ENCODE measurements around the gene GDPD5.

The GDPD5 gene

DNA sequence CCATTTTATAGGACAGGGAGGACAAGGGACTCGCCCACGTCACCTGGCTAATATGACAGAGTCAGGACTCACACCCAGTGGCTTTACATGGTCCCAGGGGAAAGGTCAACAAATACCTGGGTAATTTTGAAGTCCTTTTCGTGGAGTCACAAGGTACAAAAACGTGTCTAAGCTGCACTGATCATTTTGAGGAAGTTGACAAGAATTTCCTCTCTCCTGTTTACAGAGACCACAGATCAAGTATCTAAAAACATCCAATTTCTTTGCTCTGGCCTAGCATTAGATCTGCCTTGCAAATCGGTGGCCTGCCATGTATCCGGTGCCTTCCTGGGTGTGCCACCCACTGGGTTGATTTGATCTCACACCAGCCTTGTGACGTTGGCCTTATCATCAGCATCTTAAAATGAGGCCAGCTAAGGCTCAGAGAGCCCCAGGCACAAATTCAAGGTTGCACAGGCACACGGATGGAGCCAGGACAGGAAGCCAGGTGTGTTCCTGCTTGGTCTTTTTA lies 17.6 kb downstream of the GDPD5 start:
- DNase-seq (no peak), ATAC-seq (ENCODE audit: insufficient read depth, low read depth) (no peak)
- H3K4me2 ChIP-seq (ENCODE audit: insufficient read depth, low read length), result no peak overlapping the region
- no peak overlapping the region for H3K27ac ChIP-seq (ENCODE audit: low read length)
- H4K20me1 ChIP-seq (ENCODE audit: insufficient read depth, low read length), result peaks cover 9% of the 10 kb centered on the region; the same call in 1 of the 2 replicates
- no peak overlapping the region for H3K9ac ChIP-seq (ENCODE audit: low read depth, low read length)
- H3K79me2 ChIP-seq (ENCODE audit: insufficient read depth, low read length), result no peaks in the 10 kb centered on the region
- no peaks in the 10 kb centered on the region for H3K27me3 ChIP-seq (ENCODE audit: insufficient read depth, low read length, poor library complexity)
- H3K36me3 ChIP-seq (ENCODE audit: insufficient read depth, low read length), result no peaks in the 10 kb centered on the region
- H3K4me1 ChIP-seq (ENCODE audit: insufficient read depth, low read length), result no peaks in the 10 kb centered on the region
- TF ChIP-seq CTCF (IDR thresholded peaks at IDR 0.05; ENCODE audit: borderline replicate concordance, extremely low read depth, low read length, poor library complexity, severe bottlenecking), result no peak
- TF ChIP-seq EZH2 (IDR thresholded peaks at IDR 0.05; ENCODE audit: borderline replicate concordance, low read depth, low read length, severe bottlenecking), result no peak
- no peaks in the 10 kb centered on the region for H3K9me3 ChIP-seq (ENCODE audit: insufficient read depth, low read length, severe bottlenecking)
- H3K4me3 ChIP-seq (ENCODE audit: low read depth in 1 of 2, low read length in 2 of 2), result no peak overlapping the region
- no peak overlapping the region for H2AFZ ChIP-seq (ENCODE audit: low read depth, low read length)

DNA sequence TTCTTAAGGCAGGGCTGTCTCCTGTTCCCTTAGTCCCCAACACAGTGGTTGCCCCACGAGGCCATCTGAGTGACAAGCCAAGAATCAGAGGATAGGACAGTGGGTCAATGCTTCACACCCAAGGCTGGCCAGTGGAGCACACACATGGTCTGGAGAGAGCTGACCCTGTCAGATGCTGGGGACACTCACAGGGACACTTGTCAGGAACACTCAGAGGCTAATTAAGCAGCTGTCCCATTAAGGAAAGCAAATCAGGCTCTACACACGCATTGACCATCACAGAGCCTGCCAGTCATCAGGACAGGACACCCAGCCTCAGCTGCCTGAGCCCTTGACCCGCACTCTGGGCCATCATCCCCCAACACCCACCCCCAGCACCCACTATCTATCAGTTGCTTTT lies 18.2 kb downstream of the GDPD5 start:
- no peak overlapping the region for H3K27ac ChIP-seq (ENCODE audit: low read length)
- H3K27me3 ChIP-seq (ENCODE audit: insufficient read depth, low read length, poor library complexity), result no peaks in the 10 kb centered on the region
- H3K36me3 ChIP-seq (ENCODE audit: insufficient read depth, low read length), result no peaks in the 10 kb centered on the region
- no peaks in the 10 kb centered on the region for H3K79me2 ChIP-seq (ENCODE audit: insufficient read depth, low read length)
- H3K9ac ChIP-seq (ENCODE audit: low read depth, low read length), result no peak overlapping the region
- ATAC-seq (ENCODE audit: insufficient read depth, low read depth), result no peak
- H3K9me3 ChIP-seq (ENCODE audit: insufficient read depth, low read length, severe bottlenecking), result no peaks in the 10 kb centered on the region
- peaks cover 9% of the 10 kb centered on the region; the same call in 1 of the 2 replicates for H4K20me1 ChIP-seq (ENCODE audit: insufficient read depth, low read length)
- DNase-seq, result no peak
- H2AFZ ChIP-seq (ENCODE audit: low read depth, low read length), result no peak overlapping the region
- TF ChIP-seq CTCF (IDR thresholded peaks at IDR 0.05; ENCODE audit: borderline replicate concordance, extremely low read depth, low read length, poor library complexity, severe bottlenecking), result no peak
- no peaks in the 10 kb centered on the region for H3K4me1 ChIP-seq (ENCODE audit: insufficient read depth, low read length)
- no peak overlapping the region for H3K4me2 ChIP-seq (ENCODE audit: insufficient read depth, low read length)
- H3K4me3 ChIP-seq (ENCODE audit: low read depth in 1 of 2, low read length in 2 of 2), result no peak overlapping the region

DNA sequence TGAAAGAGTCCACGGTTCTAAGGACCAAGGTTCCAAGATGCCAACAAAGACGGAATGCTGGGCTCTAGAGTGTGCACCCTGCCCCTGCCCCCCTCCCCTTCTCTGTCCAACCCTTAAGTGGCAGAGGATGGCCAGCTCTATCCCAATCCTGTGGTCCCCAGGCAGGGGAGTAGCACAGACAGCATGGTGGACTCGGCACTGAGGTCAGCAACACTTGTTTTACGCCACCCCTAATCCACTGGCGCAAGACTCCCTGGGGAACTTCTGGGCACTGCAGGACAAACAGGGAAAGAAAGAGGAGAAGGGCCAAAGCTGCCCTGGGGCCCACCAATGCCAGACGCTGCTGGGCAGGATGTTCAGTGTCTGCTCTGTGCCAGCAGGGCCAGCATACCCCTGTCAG lies 18.9 kb downstream of the GDPD5 start:
- H3K4me1 ChIP-seq (ENCODE audit: insufficient read depth, low read length), result no peaks in the 10 kb centered on the region
- DNase-seq, result no peak
- H3K9ac ChIP-seq (ENCODE audit: low read depth, low read length), result no peak overlapping the region
- H3K27ac ChIP-seq (ENCODE audit: low read length), result no peak overlapping the region
- TF ChIP-seq CTCF (IDR thresholded peaks at IDR 0.05; ENCODE audit: borderline replicate concordance, extremely low read depth, low read length, poor library complexity, severe bottlenecking) (no peak), EZH2 (IDR thresholded peaks at IDR 0.05; ENCODE audit: borderline replicate concordance, low read depth, low read length, severe bottlenecking) (no peak)
- no peak overlapping the region for H3K4me2 ChIP-seq (ENCODE audit: insufficient read depth, low read length)
- ATAC-seq (ENCODE audit: insufficient read depth, low read depth), result no peak
- no peak overlapping the region for H3K4me3 ChIP-seq (ENCODE audit: low read depth in 1 of 2, low read length in 2 of 2)
- H3K9me3 ChIP-seq (ENCODE audit: insufficient read depth, low read length, severe bottlenecking), result no peaks in the 10 kb centered on the region
- no peaks in the 10 kb centered on the region for H3K79me2 ChIP-seq (ENCODE audit: insufficient read depth, low read length)
- H4K20me1 ChIP-seq (ENCODE audit: insufficient read depth, low read length), result peaks cover 9% of the 10 kb centered on the region; the same call in 1 of the 2 replicates
- no peaks in the 10 kb centered on the region for H3K27me3 ChIP-seq (ENCODE audit: insufficient read depth, low read length, poor library complexity)
- H3K36me3 ChIP-seq (ENCODE audit: insufficient read depth, low read length), result no peaks in the 10 kb centered on the region
- no peak overlapping the region for H2AFZ ChIP-seq (ENCODE audit: low read depth, low read length)
